GM12878 (cell line): ENCODE results near the gene EPOP. TPM values are rescaled to one million over a fixed set of nuclear protein-coding genes. Genes with fewer than 3 reads are reported as not detected.

Experiments
- ATAC-seq: fragments of 200-7000 bp; cut with Tn5 transposase; 3 replicates; pipeline ENCODE4 v1.9.1; 2020; ENCODE audit warnings: mild to moderate bottlenecking, moderate library complexity
- BruUV-seq: library from RNA; stranded (reverse); fragments of 400-500 nt; replicated peaks from 2 replicates; lab custom pipeline; 2021; lab: Mats Ljungman, UMichigan
- CTCF ChIA-PET: fragments of 300-600 bp; sonication (Branson Sonifier 250); formaldehyde crosslinking; extraction: SDS; loops from one replicate; lab custom pipeline; 2021; ENCODE audit warnings: inconsistent platforms; lab: Yijun Ruan, JAX
- POLR2A ChIA-PET: fragments of 350-600 bp; formaldehyde crosslinking; extraction: SDS; loops from one replicate; lab custom pipeline; 2021; ENCODE audit warnings: inconsistent platforms; lab: Charles Lee
- RAD21 ChIA-PET: fragments of 300-600 bp; sonication (Branson Sonifier 250); formaldehyde crosslinking; loops from one replicate; lab custom pipeline; 2023; ENCODE audit warnings: antibody characterized with exemption; ENCODE audit not compliant: unreplicated experiment; lab: Charles Lee
- SMC1A ChIA-PET: fragments of 300-600 bp; sonication (Branson Sonifier 250); formaldehyde crosslinking; loops from one replicate; lab custom pipeline; 2023; ENCODE audit not compliant: unreplicated experiment, uncharacterized antibody; lab: Charles Lee
- DNase-seq: peaks from one replicate; pipeline ENCODE4 v3.0.0-alpha.2; 2011; ENCODE audit warnings: low read depth, low spot score
- FAIRE-seq: peaks from 3 replicates; lab custom pipeline; 2011; peaks lifted over from hg19 to GRCh38; lab: Jason Lieb, UNC
- H2AFZ ChIP-seq: 2 replicates; pipeline ENCODE4 v1.6.0; 2011; ENCODE audit warnings: low read depth, low read length, control low read depth; ENCODE audit not compliant: control insufficient read depth
- H3K27ac ChIP-seq: 2 replicates; pipeline ENCODE4 v1.5.1; 2011; ENCODE audit warnings: control low read depth; ENCODE audit not compliant: control insufficient read depth, insufficient read depth
- H3K27me3 ChIP-seq, 2 experiments: replicated peaks in 1 of 2; 2 replicates each; pipeline versions ENCODE4 v1.6.0 to v1.6.1; 2011; ENCODE audit warnings: low read length in 1 of 2; ENCODE audit not compliant: control insufficient read depth in 2 of 2, insufficient read depth in 2 of 2
- H3K36me3 ChIP-seq, 2 experiments: 2 replicates each; pipeline ENCODE4 v1.5.1; 2011; ENCODE audit warnings: low read length in 1 of 2; ENCODE audit not compliant: control insufficient read depth in 2 of 2, insufficient read depth in 2 of 2
- H3K4me1 ChIP-seq: 2 replicates; pipeline ENCODE4 v1.6.1; 2011; ENCODE audit warnings: mild to moderate bottlenecking, low read length, moderate library complexity, mixed read lengths; ENCODE audit not compliant: control insufficient read depth, insufficient read depth
- H3K4me2 ChIP-seq: 2 replicates; pipeline ENCODE4 v1.6.0; 2011; ENCODE audit warnings: control low read depth; ENCODE audit not compliant: control insufficient read depth, insufficient read depth
- H3K4me3 ChIP-seq: fragments of 200-600 bp; sonication (generic); 2 replicates; pipeline ENCODE4 v1.5.1; 2016
- H3K79me2 ChIP-seq: 2 replicates; pipeline ENCODE4 v1.6.0; 2011; ENCODE audit warnings: low read length; ENCODE audit not compliant: control insufficient read depth, insufficient read depth
- H3K9ac ChIP-seq: 2 replicates; pipeline ENCODE4 v1.8.0; 2011; ENCODE audit warnings: low read length, control low read depth, mixed read lengths; ENCODE audit not compliant: control insufficient read depth, insufficient read depth
- H3K9me3 ChIP-seq: replicated peaks from 3 replicates; pipeline ENCODE4 v1.5.1; 2011; ENCODE audit warnings: mild to moderate bottlenecking, low read length; ENCODE audit not compliant: control insufficient read depth, insufficient read depth
- H4K20me1 ChIP-seq: 2 replicates; pipeline ENCODE4 v1.6.0; 2011; ENCODE audit not compliant: control insufficient read depth, insufficient read depth
- CEBPB ChIP-seq, 2 experiments: fragments of 150-350 bp in 1 of 2; IDR thresholded peaks; 2 replicates each; pipeline ENCODE4 v1.6.1; 2012 to 2014; ENCODE audit warnings: low read depth in 2 of 2, low read length in 2 of 2, borderline replicate concordance in 1 of 2, inconsistent platforms in 1 of 2
- ESRRA ChIP-seq: IDR thresholded peaks from 2 replicates; pipeline ENCODE4 v1.6.1; 2012; ENCODE audit warnings: mild to moderate bottlenecking, low read length, improper control_type of control experiment
- POLR2AphosphoS2 ChIP-seq: IDR thresholded peaks from 2 replicates; pipeline ENCODE4 v1.6.1; 2011; ENCODE audit warnings: low read depth, mild to moderate bottlenecking, low read length, improper control_type of control experiment, moderate library complexity
- RBBP5 ChIP-seq: fragments of 200-600 bp; sonication (generic); conservative IDR thresholded peaks from 2 replicates; pipeline ENCODE4 v1.6.1; 2016
- SIN3A ChIP-seq: IDR thresholded peaks from 2 replicates; pipeline ENCODE4 v1.6.1; 2012; ENCODE audit warnings: low read depth, low read length, improper control_type of control experiment
- YBX1 ChIP-seq: fragments of 450-650 bp; IDR thresholded peaks from 2 replicates; pipeline ENCODE4 v1.6.1; 2016; ENCODE audit warnings: antibody characterized with exemption
- ZNF274 ChIP-seq: IDR thresholded peaks from one replicate; pipeline ENCODE4 v1.8.0; 2011; ENCODE audit not compliant: insufficient read length, insufficient read depth
- WGBS: methylation state at CpG from one replicate; pipeline ENCODE4 v1.1.6; 2016; ENCODE audit warnings: low lambda C conversion rate; ENCODE audit not compliant: insufficient replicate concordance, insufficient coverage; ENCODE audit errors: missing lambda C conversion rate; 5-methylcytosine and 5-hydroxymethylcytosine counted together
- in situ Hi-C: fragments of 300-500 bp; cut with MboI; formaldehyde crosslinking; loops from 9 replicates; pipeline ENCODE4 v1.14.3; 2018; ENCODE audit warnings: mixed read lengths
- intact Hi-C: fragments of 100-400 bp; cut with micrococcal nuclease; formaldehyde crosslinking; loops from one replicate; pipeline ENCODE4 v1.14.2; 2022; ENCODE audit not compliant: unreplicated experiment
- polyA plus RNA-seq, 11 experiments: library from polyadenylated mRNA; depleted of rRNA in 4 of 11; unstranded in 6 of 11; stranded (reverse) in 5 of 11; fragments of >200 nt; fragmentation: Nextera tagmentation in 4 of 11; fragmentation: Illumina TruSeq in 1 of 11; extraction: Ambion mirVana in 4 of 11; extraction: Trizol in 1 of 11; gene quantifications; 1 replicate in 1 of 11; 2 replicates in 10 of 11; pipeline versions ENCODE4 v1.2.1 to v1.2.3, GENCODE V29; 2011 to 2016; ENCODE audit warnings: inconsistent platforms in 2 of 11, missing spikeins in 2 of 11, low read depth in 1 of 11
- total RNA-seq, 4 experiments: library from RNA; depleted of rRNA in 3 of 4; stranded (reverse); fragments of >200 nt in 3 of 4; fragmentation: Illumina TruSeq in 1 of 4; extraction: Trizol in 1 of 4; gene quantifications; 2 replicates each; pipeline versions ENCODE4 v1.2.1 to v1.2.3, GENCODE V29; 2013 to 2021

EPOP gene
- total and polyA plus RNA-seq, 10 of the 15 experiments (the other 5 are each of a cell fraction or from before 2014, with no cell fraction given), result 0.53 to 9.0 (median 3.7) TPM

DNA sequence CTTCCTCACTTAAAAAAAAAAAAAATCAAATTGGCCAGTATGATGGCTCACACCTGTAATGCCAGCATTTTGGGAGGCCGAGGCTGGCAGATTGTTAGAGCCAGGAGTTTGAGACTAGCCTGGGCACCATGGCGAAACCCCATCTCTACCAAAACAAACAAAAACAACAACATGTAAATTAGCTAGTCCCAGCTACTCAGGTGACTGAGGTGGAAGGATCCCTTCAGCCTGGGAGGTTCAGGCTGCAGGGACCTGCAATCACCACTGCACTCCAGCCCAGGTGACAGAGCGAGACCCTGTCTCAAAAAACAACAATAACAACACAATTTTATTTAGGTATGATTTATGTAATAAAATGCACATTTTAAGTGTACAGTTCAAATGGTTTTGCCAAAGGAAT is 6.3 kb upstream of the EPOP start:
- H3K4me1 ChIP-seq, result peaks cover 14% of the 10 kb centered on the region
- H3K27me3 ChIP-seq, result no peaks in the 10 kb centered on the region
- H3K4me2 ChIP-seq, result no peak overlapping the region
- FAIRE-seq (no peak), DNase-seq (no peak), ATAC-seq (no peak)
- POLR2A ChIA-PET, result no interaction called here
- SMC1A ChIA-PET, result interaction anchor here (0.6 to 2.1 kb wide), 8 partner anchors 9 to 1898 kb away, joined by 3 to 5 read pairs (median 4); no protein-coding TSS in a partner anchor
- H3K36me3 ChIP-seq, result no peaks in the 10 kb centered on the region
- RAD21 ChIA-PET, result interaction anchor here (0.9 to 1.4 kb wide), 3 partner anchors 22 to 330 kb away, joined by 3 to 4 read pairs (median 4); partner anchors contain the start of genes PSMB3 and SOCS7
- no peak overlapping the region for H3K4me3 ChIP-seq
- in situ Hi-C loops (no loop called here), intact Hi-C loops (no loop called here)
- H3K79me2 ChIP-seq, result no peaks in the 10 kb centered on the region
- no TSS peak for BruUV-seq
- 59% methylated on average over 3 of the region's 3 CpGs for WGBS
- no peak overlapping the region for H2AFZ ChIP-seq
- no peaks in the 10 kb centered on the region for H3K9me3 ChIP-seq
- H4K20me1 ChIP-seq, result no peaks in the 10 kb centered on the region
- TF ChIP-seq YBX1 (no peak), RBBP5 (no peak), ZNF274 (no peak), ESRRA (no peak), SIN3A (no peak), POLR2AphosphoS2 (no peak), CEBPB (IDR thresholded peaks at IDR 0.05; ENCODE audit: borderline replicate concordance in 1 of 2, low read depth in 2 of 2, low read length in 2 of 2) (no peak)
- no peak overlapping the region for H3K9ac ChIP-seq
- H3K27ac ChIP-seq, result no peak overlapping the region
- CTCF ChIA-PET, result interaction anchor here (0.8 to 9.0 kb wide), 7 partner anchors 13 to 236 kb away, joined by 3 to 170 read pairs (median 5); partner anchors contain the start of gene CISD3
